ENCODE data around the gene FZD2.

The FZD2 gene

DNA sequence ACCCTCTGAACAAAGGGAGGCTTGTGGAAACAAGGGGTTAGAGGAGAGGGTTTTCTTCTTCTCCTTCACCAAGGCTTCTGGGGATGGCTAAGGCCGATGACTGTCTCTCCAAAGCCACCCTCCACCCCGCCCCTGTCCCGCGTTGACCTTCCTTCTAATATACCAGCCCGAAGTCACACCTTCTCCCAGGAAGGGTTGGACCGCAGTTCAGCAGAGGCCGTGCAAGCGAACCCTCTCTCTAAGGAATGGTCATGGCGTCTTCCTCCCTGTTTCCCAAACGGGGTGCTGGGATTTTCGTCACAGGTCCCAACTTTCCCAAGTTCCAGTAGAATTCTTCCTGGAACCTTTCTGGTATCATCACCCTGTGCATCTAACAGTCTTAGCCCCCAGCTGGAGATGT, 49.4 kb downstream of the FZD2 start:
- DNase-seq (ENCODE audit: low read depth, low spot score): no peak

GRCh38 chr17:44607836-44608690, 50.8 kb downstream of the FZD2 start:
- no peak for DNase-seq (ENCODE audit: low read depth, low spot score)

DNA sequence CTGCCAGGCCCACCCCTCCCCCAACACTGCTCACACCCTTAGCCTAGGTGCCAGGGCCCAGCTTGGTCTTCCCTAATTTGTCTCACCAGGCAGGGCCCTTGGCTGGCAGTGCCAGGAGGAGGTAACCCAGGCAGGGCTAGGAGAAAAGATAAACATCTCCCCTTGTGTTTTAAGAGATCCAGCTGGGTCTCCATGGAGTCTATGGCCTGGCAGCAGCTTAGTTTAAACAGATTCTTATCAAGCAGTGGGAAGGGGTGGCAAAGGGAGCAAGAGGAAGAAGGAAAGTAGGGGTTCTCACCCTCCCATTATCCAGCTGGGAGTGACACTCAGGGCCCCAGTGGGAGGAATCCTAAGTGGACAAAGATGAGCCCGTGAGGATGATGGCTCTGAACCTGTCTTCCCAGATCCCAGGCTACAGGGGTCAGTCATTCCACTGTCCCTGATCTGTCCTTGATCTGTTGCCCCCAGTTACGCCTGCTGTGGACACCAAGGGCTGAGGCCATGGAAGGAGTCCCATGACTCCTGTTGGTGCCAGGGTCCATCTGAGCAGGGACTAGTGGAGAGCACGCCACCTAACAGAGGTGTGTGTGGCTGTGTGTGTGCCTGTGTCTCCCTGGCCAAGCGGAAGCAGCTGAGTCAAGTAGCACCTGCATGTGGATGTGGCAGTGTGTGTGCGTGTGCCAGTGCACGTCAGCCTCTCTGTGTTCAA, 51.6 kb downstream of the FZD2 start:
- DNase-seq (ENCODE audit: low read depth, low spot score): no peak

DNA sequence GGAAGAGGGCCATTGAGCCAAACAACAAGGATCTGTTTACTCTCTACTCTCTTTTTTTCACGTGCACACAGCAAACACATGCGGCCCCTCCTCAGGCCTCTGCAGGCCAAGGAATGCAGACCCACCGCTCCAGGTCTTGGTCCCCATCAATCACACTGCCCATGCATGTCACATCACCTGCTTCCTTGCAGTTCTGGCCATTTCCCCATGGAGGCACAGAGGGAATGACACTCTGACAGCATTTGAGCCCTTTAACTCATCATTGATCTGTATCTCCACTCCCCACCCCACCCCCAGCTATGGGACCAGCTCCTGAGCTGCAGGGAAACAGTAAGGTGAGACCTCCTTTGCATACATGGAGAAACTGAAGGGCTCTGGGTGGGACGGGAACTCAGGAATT, 53.0 kb downstream of the FZD2 start:
- no peak for DNase-seq (ENCODE audit: low read depth, low spot score)

Data from smooth muscle cell of the brain vasculature (primary cell).